ENCODE data around the gene THEM5. TPM values are rescaled to one million over a fixed set of nuclear protein-coding genes. Genes with fewer than 3 reads are reported as not detected.

THEM5 gene
- total and polyA plus RNA-seq, 3 donors from 2014 or later = 0.57 TPM; not detected in 2

GRCh38 chr1:151807766-151808165, 45.7 kb downstream of the THEM5 start:
- Histone ChIP-seq H3K4me1 (no peaks in the 10 kb centered on the region), H3K9me3 (no peaks in the 10 kb centered on the region), H3K27ac (no peak overlapping the region), H3K36me3 (ENCODE audit: low read depth, missing control alignments) (no peaks in the 10 kb centered on the region), H3K27me3 (no peaks in the 10 kb centered on the region), H3K4me3 (no peak overlapping the region)
- intact Hi-C loops (cut with DNase I; ENCODE audit: low total_unique reads) = no loop called here
- no peak for DNase-seq
- TF ChIP-seq POLR2A (IDR thresholded peaks at IDR 0.05) (no peak), CTCF (IDR thresholded peaks at IDR 0.05) (no peak)
- WGBS, 2 donors = 83 to 90% methylated on average over 1 of the region's 1 CpG

GRCh38 chr1:151807131-151807530, 46.4 kb downstream of the THEM5 start:
- Histone ChIP-seq H3K27me3 (no peaks in the 10 kb centered on the region), H3K4me1 (no peaks in the 10 kb centered on the region), H3K4me3 (no peak overlapping the region), H3K27ac (no peak overlapping the region), H3K9me3 (no peaks in the 10 kb centered on the region), H3K36me3 (ENCODE audit: low read depth, missing control alignments) (no peaks in the 10 kb centered on the region)
- intact Hi-C loops (cut with DNase I; ENCODE audit: low total_unique reads) = no loop called here
- no peak for DNase-seq
- no peak for TF ChIP-seq POLR2A (IDR thresholded peaks at IDR 0.05)
- TF ChIP-seq CTCF (IDR thresholded peaks at IDR 0.05) = no peak
- 91 to 94% methylated on average over 5 of the region's 5 CpGs for WGBS, 2 donors

GRCh38 chr1:151806170-151806569, 47.3 kb downstream of the THEM5 start:
- Histone ChIP-seq H3K36me3 (ENCODE audit: low read depth, missing control alignments) (no peaks in the 10 kb centered on the region), H3K4me3 (no peak overlapping the region), H3K4me1 (no peaks in the 10 kb centered on the region), H3K27ac (no peak overlapping the region), H3K9me3 (no peaks in the 10 kb centered on the region), H3K27me3 (no peaks in the 10 kb centered on the region)
- 84 to 90% methylated on average over 7 of the region's 7 CpGs for WGBS, 2 donors
- TF ChIP-seq CTCF (IDR thresholded peaks at IDR 0.05) (no peak), POLR2A (IDR thresholded peaks at IDR 0.05) (no peak)
- DNase-seq = no peak
- intact Hi-C loops (cut with DNase I; ENCODE audit: low total_unique reads) = no loop called here

GRCh38 chr1:151805066-151805820, 48.3 kb downstream of the THEM5 start, which contains the start of gene LINGO4:
Gene LINGO4 (minus strand): TSS chr1:151805419. CDS start chr1:151802704, 2,715 bp downstream.
- Histone ChIP-seq H3K27me3 (no peaks in the 10 kb centered on the region), H3K4me1 (no peaks in the 10 kb centered on the region), H3K36me3 (ENCODE audit: low read depth, missing control alignments) (no peaks in the 10 kb centered on the region), H3K9me3 (no peaks in the 10 kb centered on the region), H3K27ac (no peak within 1 kb of the TSS), H3K4me3 (no peak within 1 kb of the TSS)
- 52 to 72% methylated on average over 9 to 12 of the region's 12 CpGs for WGBS, 2 donors
- intact Hi-C loops (cut with DNase I; ENCODE audit: low total_unique reads) = no loop called here
- TF ChIP-seq POLR2A (IDR thresholded peaks at IDR 0.05) (no peak), CTCF (IDR thresholded peaks at IDR 0.05) (no peak)
- no peak for DNase-seq

GRCh38 chr1:151803915-151804314, 49.6 kb downstream of the THEM5 start:
- Histone ChIP-seq H3K4me3 (no peak overlapping the region), H3K27ac (no peak overlapping the region), H3K36me3 (ENCODE audit: low read depth, missing control alignments) (no peaks in the 10 kb centered on the region), H3K9me3 (no peaks in the 10 kb centered on the region), H3K4me1 (no peaks in the 10 kb centered on the region), H3K27me3 (no peaks in the 10 kb centered on the region)
- intact Hi-C loops (cut with DNase I; ENCODE audit: low total_unique reads) = no loop called here
- TF ChIP-seq CTCF (IDR thresholded peaks at IDR 0.05) = no peak
- no peak for TF ChIP-seq POLR2A (IDR thresholded peaks at IDR 0.05)
- 91 to 100% methylated on average over 3 of the region's 3 CpGs for WGBS, 2 donors
- no peak for DNase-seq
